NCI-H2196 (cell line): ENCODE data around the gene UBP1.
A peak's percentile ranks its signal among the peaks of the same experiment; 100 is the strongest.
"Not testable (repeated sequence)": the region's sequence is repeated elsewhere in the genome, so short reads cannot be mapped to it uniquely, and the experiment has no call there.

ENCODE experiments used
- DNase-seq: peaks from one replicate; lab custom pipeline; 2025; ENCODE audit not compliant: unreplicated experiment; lab: John Stamatoyannopoulos, UW

UBP1 gene

GRCh38 chr3:33440328-33441224, at the start of gene UBP1:
UBP1 (minus strand) TSS chr3:33440405; CDS start chr3:33439848, 557 bp downstream.
- peak; percentile 95 for DNase-seq

DNA sequence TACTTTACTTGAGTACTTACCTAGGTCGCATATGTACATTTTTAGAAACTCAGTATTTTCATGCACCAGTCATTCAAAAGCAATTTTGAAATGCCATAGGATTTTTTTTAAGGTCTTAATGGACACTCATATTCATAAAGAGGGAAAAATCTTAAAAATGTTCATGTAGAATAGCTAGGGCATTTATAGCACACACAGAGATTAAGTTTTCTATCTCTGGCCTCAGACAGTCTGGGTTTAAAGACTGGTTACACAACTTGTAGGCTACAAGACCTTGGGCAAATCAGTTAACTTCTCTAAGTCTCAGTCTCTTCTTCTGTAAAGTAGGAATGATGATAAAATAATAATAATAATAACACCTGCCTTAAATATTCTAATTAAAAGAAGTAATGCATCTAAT, 48.5 kb upstream of the UBP1 start:
- no peak for DNase-seq

- DNase-seq = no peak
These were observed 48.0 kb upstream of the UBP1 start for GRCh38 chr3:33488246-33488645.

GRCh38 chr3:33482111-33482521, 41.9 kb upstream of the UBP1 start:
- DNase-seq = peak; percentile 12

GRCh38 chr3:33474896-33475295, 34.7 kb upstream of the UBP1 start:
- DNase-seq = no peak

GRCh38 chr3:33473813-33474212, 33.6 kb upstream of the UBP1 start:
- DNase-seq = no peak

- no peak for DNase-seq
These were observed 27.6 kb upstream of the UBP1 start for GRCh38 chr3:33467786-33468185.

GRCh38 chr3:33461097-33461496, 20.9 kb upstream of the UBP1 start:
- DNase-seq = no peak

- DNase-seq = not testable (repeated sequence)
These were observed 19.4 kb upstream of the UBP1 start for GRCh38 chr3:33459577-33459976.

GRCh38 chr3:33458446-33458845, 18.2 kb upstream of the UBP1 start:
- no peak for DNase-seq

GRCh38 chr3:33456756-33457155, 16.6 kb upstream of the UBP1 start:
- no peak for DNase-seq

DNA sequence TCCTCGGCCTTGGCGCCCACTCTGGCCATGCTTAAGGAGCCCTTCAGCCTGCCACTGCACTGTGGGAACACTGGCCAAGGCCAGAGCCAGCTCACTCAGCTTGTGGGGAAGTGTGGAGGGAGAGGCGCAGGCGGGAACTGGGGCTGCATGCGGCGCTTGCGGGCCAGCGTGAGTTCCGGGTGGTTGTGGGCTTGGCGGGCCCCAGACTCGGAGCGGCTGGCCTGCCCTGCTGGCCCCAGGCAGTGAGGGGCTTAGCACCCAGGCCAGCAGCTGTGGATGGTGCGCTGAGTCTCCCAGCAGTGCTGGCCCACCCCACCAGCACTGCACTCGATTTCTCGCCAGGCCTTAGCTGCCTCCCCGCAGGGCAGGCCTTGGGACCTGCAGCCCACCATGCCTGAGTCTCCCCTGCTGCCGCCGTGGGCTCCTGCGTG, 13.1 kb upstream of the UBP1 start:
- DNase-seq = no peak

DNA sequence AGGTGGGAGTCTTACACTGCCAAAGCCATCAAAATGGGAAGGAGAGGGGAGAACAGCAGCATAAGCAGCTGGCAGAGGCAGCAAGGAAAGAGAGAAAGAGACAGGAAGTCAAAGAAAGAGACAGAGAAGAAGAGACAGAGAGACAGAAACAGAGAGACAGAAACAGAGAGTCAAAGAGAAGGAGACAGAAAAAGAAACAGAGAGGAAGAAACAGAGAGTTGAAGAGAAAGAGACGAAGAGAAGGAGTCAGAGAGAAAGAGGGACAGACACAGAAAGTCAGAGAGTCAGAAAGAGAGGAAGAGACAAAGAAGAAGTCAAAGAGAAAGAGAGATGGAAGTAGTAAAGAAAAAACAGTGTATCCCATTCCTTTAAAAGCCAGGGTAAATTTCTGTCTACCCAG, 11.8 kb upstream of the UBP1 start:
- not testable (repeated sequence) for DNase-seq

DNA sequence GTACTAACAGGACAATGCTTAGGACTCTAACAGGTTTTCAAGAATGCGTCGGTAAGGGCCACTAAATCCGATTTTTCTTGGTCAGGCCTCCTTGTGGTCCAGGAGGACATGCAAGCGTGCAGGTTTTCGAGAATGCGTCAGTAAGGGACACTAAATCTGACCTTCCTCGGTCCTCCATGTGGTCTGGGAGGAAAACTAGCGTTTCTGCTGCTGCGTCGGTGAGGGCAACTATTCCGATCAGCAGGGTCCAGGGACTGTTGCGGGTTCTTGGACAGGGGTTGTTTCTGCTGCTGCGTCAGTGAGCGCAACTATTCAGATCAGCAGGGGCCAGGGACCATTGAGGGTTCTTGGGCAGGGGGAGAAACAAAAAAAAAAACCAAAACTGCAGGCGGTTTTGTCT, 7.8 kb upstream of the UBP1 start:
- no peak for DNase-seq

DNA sequence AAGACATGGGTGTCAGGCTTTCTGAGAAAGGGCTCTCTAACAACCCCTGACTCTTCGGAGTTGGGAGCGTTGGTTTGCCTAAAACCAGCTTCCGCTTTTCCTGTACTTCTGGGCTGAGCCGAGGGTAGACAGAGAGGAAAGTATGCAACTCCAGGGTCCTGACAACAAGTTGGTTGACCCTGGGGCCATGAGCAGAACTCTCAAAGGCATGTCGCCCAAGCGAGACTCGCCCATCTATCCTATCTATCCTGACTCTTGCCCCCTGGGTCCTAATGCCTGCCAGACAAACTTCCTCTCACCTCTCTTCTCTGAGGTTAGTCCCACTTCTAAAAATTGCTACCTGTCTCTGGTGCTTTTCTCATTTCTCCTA, 7.0 kb upstream of the UBP1 start:
- DNase-seq = not testable (repeated sequence)

GRCh38 chr3:33442190-33442589, 2.0 kb upstream of the UBP1 start:
- DNase-seq = no peak

DNA sequence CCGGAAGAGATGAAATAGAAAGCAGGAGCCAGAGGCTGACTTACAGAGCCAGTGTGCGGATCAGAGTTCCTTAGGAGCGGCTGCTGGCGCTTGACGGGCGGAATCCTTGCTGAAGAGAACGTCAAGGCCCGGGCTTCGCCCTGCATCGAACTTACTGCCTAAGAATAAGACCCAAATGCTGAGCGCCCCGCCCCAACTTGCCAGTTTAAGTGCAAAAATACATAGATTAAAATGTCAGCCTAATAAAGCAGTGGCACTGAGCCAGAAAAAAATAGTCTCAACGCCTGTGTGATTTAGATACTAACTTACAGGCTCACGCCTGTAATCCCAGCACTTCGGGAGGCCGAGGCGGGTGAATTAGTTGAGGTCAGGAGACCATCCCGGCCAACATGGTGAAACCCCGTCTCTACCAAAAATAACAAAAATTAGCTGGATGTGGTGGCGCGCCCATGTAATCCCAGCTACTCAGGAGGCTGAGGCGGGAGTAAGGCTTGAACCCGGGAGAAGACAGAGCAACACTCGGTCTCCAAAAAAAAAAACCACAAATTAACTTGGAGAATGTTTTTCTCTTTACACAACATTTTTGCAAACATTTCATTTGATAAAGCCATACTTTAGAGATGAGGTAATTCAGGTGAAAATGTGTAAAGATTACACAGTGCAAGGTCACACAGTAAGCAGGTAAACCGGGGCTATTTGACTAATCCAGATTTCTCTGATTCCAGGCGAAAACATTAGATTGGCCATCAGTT, 1.2 kb upstream of the UBP1 start:
- peak; percentile 37 for DNase-seq

GRCh38 chr3:33439546-33440327, 468 bp downstream of the UBP1 start:
- DNase-seq = peak; percentile 39

- no peak for DNase-seq
These were observed 1.2 kb downstream of the UBP1 start for GRCh38 chr3:33438881-33439545.

- DNase-seq = no peak
These were observed 1.9 kb downstream of the UBP1 start for GRCh38 chr3:33438284-33438668.
